GM12878 (cell line): ENCODE data around the gene SPDYE3.
"Not testable (repeated sequence)": the region's sequence is repeated elsewhere in the genome, so short reads cannot be mapped to it uniquely, and the experiment has no call there.

Experiments used
- BCL11A ChIP-seq: IDR thresholded peaks from 2 replicates; pipeline ENCODE4 v1.6.1; 2011; ENCODE audit warnings: low read depth, low read length
- BRCA1 ChIP-seq: IDR thresholded peaks from 2 replicates; pipeline ENCODE4 v1.6.1; 2011; ENCODE audit warnings: low read depth, low read length, improper control_type of control experiment
- CTCF ChIP-seq, 3 experiments: IDR thresholded peaks in 2 of 3; conservative IDR thresholded peaks in 1 of 3; 2 replicates each; pipeline ENCODE4 v1.5.1; 2011; ENCODE audit warnings: low read depth in 3 of 3, low read length in 3 of 3, mild to moderate bottlenecking in 3 of 3, control low read depth in 2 of 3, moderate library complexity in 2 of 3, inconsistent platforms in 1 of 3, mixed read lengths in 1 of 3; ENCODE audit not compliant: control insufficient read depth in 2 of 3, insufficient read depth in 1 of 3; ENCODE audit errors: extremely low read depth in 1 of 3
- EZH2 ChIP-seq: IDR thresholded peaks from 2 replicates; pipeline ENCODE4 v1.6.1; 2012; ENCODE audit warnings: low read depth, mild to moderate bottlenecking, control low read depth, inconsistent platforms, low read length, borderline replicate concordance; ENCODE audit not compliant: control insufficient read depth
- HDGF ChIP-seq: fragments of 450-650 bp; IDR thresholded peaks from 2 replicates; pipeline ENCODE4 v1.6.1; 2016; ENCODE audit warnings: antibody characterized with exemption
- POLR2A ChIP-seq: IDR thresholded peaks from 2 replicates; pipeline ENCODE4 v1.6.1; 2011; ENCODE audit warnings: low read depth, mild to moderate bottlenecking, low read length
- POLR2AphosphoS5 ChIP-seq: IDR thresholded peaks from 2 replicates; pipeline ENCODE4 v1.6.1; 2011; ENCODE audit warnings: mild to moderate bottlenecking, low read length, inconsistent platforms
- SP1 ChIP-seq: IDR thresholded peaks from one replicate; pipeline ENCODE4 v1.6.1; 2011; ENCODE audit warnings: low read depth, low read length
- TAF1 ChIP-seq: IDR thresholded peaks from 2 replicates; pipeline ENCODE4 v1.6.1; 2011; ENCODE audit warnings: mild to moderate bottlenecking, low read depth, low read length, borderline replicate concordance
- TARDBP ChIP-seq: IDR thresholded peaks from 2 replicates; pipeline ENCODE4 v1.6.1; 2016; ENCODE audit warnings: borderline replicate concordance
- TBL1XR1 ChIP-seq: IDR thresholded peaks from 2 replicates; pipeline ENCODE4 v1.6.1; 2012; ENCODE audit warnings: low read depth, low read length, improper control_type of control experiment
- USF2 ChIP-seq: IDR thresholded peaks from 2 replicates; pipeline ENCODE4 v1.6.1; 2011; ENCODE audit warnings: low read depth, low read length, improper control_type of control experiment, borderline replicate concordance
- ZBED1 ChIP-seq: IDR thresholded peaks from 2 replicates; pipeline ENCODE4 v1.6.1; 2016; ENCODE audit warnings: borderline replicate concordance
- ZBTB33 ChIP-seq: fragments of 450-650 bp; IDR thresholded peaks from 2 replicates; pipeline ENCODE4 v1.6.1; 2017; ENCODE audit warnings: mild to moderate bottlenecking

GRCh38 chr7:100288258-100288657 lies 19.2 kb upstream of the SPDYE3 start:
- TF ChIP-seq SP1; BCL11A; USF2; BRCA1; TBL1XR1; EZH2; POLR2A; POLR2AphosphoS5; ZBED1; TAF1; ZBTB33; TARDBP; HDGF; CTCF (IDR thresholded peaks at IDR 0.05 in 2 of 3, conservative IDR thresholded peaks at IDR 0.05 in 1 of 3; ENCODE audit: control insufficient read depth in 2 of 3, extremely low read depth in 1 of 3, insufficient read depth in 1 of 3, low read depth in 3 of 3, low read length in 3 of 3): not testable (repeated sequence)
